HG03103 (cell line): ENCODE results near the gene TCF3.

Source experiments
- ATAC-seq: cut with Tn5 transposase; IDR thresholded peaks from one replicate; pipeline ENCODE4 v1.9.1; 2021; ENCODE audit warnings: low read depth; ENCODE audit not compliant: unreplicated experiment

Gene TCF3

DNA sequence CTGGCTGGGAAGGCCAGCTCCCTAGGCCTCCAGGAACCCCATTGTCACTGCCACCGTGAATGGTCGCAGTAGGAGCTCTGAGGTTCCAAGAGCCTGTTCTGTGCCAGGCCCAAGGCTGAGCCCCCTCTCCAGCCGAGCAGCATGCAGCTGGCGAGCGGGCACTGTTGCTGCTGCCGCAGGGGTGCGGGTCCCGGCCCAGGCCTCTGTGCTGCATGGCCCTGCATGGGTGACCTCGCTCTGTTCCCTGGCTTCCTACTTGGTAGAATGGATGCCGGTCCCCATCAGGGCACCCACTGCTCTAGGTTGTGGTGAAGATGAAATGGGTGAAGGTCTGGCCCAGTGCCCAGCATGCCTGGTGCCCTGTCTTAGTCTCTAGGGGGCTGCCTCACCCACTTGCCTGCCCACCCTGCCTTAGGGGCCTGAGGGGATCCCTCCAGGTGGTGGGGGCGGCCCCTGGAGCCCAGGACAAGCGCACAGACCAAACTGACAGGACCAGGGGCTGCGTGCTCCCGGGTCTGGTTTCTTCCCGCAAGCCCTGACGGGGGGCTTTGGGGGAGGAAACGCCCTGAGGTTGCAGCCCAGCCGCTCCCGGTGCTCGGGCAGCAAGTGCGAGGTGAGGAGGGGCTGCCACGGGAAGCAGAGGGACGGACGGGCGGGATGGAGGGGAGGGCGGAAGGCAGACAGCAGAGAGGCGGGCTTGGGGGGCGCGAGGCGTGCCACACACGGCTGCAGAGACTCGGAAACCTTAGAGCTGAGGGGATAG lies 38.4 kb downstream of the TCF3 start:
- ATAC-seq = no peak

DNA sequence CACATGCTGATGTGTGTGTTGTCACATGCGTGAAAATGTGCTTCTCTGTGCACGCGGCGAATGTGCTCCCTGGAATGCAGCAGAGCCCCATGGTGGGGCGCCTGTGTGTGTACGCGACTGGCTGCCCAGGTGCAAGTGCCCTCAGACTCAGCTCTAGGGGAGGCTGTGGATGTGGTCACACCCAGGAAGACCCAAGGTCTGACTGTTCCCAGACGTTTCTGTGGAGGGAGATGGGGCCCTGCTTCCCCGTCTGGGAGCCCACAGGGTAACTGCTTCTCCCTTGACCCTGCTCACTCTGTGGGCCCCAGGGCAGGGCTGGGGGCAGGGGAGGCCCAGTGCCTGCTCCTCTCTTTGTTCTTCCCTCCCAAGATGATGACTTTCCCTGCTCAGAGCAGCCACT lies 39.3 kb downstream of the TCF3 start:
- no peak for ATAC-seq

DNA sequence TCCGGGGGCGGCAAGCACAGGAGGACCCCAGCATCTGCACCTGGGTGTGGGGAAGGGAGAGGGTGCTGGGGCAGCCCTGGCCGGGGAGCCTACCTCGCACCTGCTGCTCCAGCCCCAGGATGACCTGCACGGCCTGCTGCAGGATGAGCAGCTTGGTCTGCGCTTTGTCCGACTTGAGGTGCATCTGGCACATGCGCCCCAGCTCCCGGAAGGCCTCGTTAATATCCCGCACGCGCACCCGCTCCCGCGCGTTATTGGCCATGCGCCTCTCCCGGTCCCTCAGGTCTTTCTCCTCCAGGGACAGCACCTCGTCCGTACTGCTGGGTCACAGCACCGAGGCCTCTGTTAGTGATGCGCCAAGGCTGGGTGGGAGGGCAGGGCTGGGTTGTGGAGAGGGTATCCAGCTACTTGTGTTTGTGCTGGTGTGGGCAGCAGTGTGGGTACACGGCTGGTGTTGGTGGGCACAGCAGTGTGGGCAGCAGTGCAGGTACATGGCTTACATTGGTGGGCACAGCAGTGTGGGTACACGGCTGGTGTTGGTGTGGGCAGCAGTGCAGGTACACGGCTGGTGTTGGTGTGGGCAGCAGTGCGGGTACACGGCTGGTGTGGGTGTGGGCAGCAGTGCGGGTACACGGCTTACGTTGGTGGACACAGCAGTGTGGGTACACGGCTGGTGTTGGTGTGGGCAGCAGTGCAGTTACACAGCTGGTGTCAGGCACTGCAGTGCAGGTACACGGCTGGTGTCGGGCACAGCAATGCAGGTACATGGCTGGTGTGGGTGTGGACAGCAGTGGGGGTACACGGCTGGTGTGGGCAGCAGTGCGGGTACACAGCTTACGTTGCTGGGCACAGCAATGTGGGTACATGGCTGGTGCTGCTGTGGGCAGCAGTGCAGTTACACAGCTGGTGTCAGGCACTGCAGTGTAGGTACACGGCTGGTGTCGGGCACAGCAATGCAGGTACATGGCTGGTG lies 40.0 kb downstream of the TCF3 start:
- no peak for ATAC-seq

- no peak for ATAC-seq
These were observed 41.1 kb downstream of the TCF3 start for GRCh38 chr19:1611353-1611752.

DNA sequence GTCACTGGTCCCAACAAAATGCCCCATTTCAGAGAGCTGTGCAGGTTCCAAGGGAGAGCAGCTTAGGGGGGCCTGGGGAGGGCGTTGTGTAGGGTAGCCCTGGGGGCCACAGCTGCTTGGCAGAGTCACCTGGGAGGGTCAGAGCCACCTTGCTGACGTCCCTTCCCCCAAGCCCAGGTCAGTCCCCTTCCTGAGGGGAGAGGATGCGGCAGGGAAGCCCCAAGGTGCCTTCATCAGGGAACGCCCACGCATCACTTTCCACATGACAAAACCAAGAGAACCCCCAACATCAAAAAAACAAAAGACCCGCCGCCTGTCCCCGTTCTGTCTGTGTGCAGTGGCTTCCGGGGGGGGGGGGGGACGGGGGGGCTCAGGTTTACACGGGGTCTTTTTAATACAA lies 41.8 kb downstream of the TCF3 start:
- ATAC-seq = no peak

DNA sequence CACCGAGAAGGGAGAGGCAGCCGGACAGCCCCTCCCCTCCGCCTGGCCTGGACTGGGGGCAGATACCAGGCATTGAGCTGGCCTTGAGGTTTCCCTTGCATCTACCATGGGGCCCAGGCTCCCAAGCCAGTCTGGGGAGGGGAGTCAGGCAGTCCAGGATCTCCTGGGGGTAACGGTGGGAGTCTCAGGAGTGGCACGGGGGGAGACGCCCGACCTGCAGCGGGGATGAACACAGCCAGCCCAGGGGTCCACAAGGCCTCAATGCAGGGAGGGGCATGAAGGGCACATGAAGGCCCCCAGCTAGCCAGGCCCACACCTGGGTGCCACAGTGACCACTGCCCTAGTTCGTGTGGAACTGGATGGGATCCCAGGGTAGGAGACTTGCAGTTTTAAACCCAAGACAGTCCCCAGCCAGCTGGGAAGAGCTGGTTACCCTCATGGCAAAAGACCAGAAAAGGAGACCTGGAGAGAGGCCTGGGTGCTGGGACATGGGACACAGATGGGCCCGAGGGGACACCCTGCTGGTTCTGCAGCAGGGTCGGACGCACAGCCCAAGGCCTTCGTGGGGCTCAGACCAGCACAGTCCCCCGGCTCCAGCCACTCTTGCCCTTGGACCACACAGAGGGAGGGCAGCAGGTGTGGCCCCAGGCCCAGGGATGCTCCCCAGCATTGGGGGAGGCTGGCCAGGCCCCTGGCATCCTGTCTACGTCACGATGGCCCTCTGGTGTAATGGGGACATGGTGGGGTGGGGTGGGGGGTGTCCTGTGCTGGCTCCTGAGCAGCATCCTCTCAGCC lies 42.5 kb downstream of the TCF3 start:
- ATAC-seq = no peak

GRCh38 chr19:1609103-1609396 lies 43.4 kb downstream of the TCF3 start:
- no peak for ATAC-seq

DNA sequence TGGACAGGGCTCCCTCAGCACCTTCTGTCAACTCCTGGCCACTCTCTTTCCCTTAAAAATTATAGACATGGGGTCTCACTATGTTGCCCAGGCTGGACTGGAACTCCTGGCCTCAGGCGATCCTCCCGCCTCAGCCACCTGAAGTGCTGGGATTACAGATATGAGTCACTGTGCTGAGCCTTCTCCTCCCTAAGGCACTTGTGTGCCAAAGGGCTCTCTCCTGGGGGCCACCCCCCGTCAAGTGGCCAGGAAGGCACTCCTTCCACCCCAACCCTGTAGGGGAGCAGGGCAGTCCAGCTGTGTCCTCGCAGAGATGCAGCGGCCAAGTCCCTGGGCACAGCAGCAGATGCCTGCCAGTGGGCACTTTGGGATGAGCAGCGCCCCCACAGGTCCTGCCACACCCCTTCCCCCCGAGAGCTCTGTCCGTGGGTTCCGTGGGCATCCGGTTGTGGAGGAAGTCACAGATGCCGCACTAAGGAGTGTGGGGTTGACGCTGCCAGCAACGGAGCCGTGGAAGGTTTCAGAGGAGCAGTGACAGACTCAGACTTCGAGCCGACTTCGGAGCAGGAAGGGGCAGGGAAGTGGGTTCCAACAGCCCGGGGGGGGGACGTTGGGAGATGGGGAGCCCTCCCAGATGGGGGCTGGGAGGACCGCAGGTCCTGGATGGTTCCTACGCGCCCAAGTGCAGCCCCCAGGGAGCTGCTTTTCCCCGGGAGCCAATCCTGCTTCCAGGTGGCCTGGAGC lies 43.9 kb downstream of the TCF3 start:
- no peak for ATAC-seq

GRCh38 chr19:1606138-1606651 lies 46.2 kb downstream of the TCF3 start:
- ATAC-seq = no peak

- ATAC-seq = peak; percentile 79
These were observed 46.9 kb downstream of the TCF3 start, which contains the start of gene UQCR11 for GRCh38 chr19:1605236-1606137. UQCR11 (minus strand) TSS chr19:1605462; CDS start chr19:1605409, 53 bp downstream.

DNA sequence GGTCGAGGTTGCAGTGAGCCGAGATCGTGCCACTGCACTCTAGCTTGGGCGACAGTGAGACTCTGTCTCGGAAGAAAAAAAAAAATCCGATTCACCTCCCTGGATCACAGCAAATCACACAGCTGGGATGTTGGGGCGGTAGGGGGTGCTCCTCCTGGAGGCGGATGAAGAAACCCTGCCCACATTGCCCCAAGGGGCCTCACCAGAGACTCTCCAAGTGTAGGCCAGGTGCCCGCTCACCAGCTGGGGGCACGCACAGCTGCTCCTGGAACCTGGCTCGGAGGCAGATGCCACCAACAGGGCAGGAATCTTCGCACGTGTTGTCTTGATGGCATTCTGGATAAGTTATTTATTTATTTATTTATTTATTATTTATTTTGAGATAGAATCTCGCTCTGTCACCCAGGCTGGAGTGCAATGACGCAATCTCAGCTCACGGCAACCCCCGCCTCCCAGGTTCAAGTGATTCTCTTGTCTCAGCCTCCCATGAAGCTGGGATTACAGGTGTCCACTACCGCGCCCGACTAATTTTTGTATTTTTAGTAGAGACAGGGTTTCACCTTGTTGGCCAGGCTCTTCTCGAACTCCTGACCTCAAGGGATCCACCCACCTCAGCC lies 50.2 kb downstream of the TCF3 start:
- no peak for ATAC-seq

GRCh38 chr19:1601613-1602064 lies 50.8 kb downstream of the TCF3 start:
- ATAC-seq = no peak

DNA sequence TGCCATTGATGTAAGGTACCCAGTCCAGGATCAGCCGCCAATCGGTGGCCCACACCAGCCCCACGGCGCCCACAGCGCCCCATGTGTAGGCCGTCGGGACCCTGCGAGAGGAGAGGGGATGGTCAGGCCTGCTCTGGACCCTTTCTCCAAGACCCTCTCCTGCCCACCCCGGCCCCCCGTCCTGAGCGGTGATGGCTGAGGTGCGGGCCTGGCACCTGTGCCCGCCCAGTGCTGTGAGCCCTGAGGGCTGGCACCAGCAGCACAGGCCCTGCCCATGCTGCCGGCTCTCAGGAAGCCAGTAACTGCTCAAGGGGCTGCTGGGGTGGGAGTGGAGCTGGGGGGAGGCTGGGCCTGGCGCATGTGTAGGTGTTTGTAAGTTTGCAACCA lies 53.0 kb downstream of the TCF3 start:
- no peak for ATAC-seq

GRCh38 chr19:1598777-1599459 lies 53.5 kb downstream of the TCF3 start:
- ATAC-seq = no peak

DNA sequence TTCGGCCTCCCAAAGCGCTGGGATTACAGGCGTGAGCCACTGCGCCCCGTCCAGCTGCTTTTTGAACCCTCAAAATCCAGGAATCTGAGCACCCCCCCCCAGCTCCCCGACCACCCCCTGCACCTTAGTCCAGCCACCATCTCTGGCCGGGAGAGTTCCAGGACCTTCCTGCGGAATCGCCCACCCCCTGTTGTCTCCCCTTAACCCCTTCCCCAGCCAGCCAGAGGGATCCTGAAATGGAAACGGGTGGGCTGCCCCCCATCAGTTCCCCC lies 59.0 kb downstream of the TCF3 start:
- ATAC-seq = no peak

DNA sequence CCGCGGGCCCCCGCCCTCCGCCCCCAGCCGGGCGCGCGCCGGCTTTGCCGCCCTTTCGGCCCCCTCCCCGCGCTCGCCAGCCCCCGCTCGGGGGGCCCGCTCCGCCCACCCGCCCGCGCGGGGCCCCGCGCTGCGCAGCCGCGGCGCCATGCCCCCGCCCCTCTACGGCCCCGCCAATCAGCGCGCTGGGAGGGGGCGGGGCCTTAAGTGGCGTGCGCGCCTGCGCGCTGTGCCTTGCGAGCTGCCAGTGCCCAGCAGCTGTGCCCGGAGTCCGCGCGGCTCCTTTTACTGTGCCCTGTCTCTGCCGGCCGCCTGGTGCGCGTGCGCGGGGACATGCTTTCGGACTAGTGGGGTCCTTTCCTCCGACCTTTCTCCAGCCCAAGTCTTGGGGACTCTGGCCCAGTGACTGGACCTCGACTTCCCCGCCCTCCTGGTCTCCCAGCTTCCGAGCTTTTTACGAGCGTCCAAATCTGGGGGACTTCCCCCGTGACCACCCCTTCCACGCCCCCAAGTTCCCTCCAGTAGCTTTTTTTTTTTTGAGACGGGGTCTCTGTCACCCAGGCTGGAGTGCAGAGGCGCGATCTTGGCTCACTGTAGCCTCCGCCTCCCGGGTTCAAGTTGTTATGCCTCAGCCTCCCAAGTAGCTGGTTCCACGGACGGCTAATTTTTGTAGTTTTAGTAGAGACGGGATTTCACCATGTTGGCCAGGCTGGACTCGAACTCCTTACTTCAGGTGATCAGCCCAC lies 59.5 kb downstream of the TCF3 start, which contains the start of gene MBD3:
Gene MBD3 (minus strand): TSS at position 111 of the 746 bp plus-strand sequence. CDS start 234 bp downstream, outside the sequence.
- ATAC-seq = peak; percentile 45

GRCh38 chr19:1592024-1592754 lies 60.2 kb downstream of the TCF3 start:
- peak; percentile 67 for ATAC-seq
